22Rv1 (cell line): Measurements from ENCODE around the gene NOS1AP.

Source experiments
- H3K27ac ChIP-seq: fragments of 450-650 bp; 2 replicates; pipeline ENCODE4 v1.5.1; 2017
- CTCF ChIP-seq: fragments of 450-650 bp; IDR thresholded peaks from 2 replicates; pipeline ENCODE4 v1.5.1; 2017; ENCODE audit warnings: mild to moderate bottlenecking
- ZFX ChIP-seq: fragments of 450-650 bp; IDR thresholded peaks from 2 replicates; pipeline ENCODE4 v1.6.1; 2017; ENCODE audit warnings: antibody characterized with exemption, borderline replicate concordance

NOS1AP gene

GRCh38 chr1:162070094-162070748, 730 bp downstream of the NOS1AP start:
- H3K27ac ChIP-seq, result peak overlapping the region; percentile 50
- TF ChIP-seq ZFX (no peak), CTCF (no peak)

GRCh38 chr1:162070825-162071224, 1.3 kb downstream of the NOS1AP start:
- no peak for TF ChIP-seq CTCF
- no peak for TF ChIP-seq ZFX
- no peak overlapping the region for H3K27ac ChIP-seq

GRCh38 chr1:162072740-162073139, 3.2 kb downstream of the NOS1AP start:
- TF ChIP-seq ZFX (no peak), CTCF (no peak)

DNA sequence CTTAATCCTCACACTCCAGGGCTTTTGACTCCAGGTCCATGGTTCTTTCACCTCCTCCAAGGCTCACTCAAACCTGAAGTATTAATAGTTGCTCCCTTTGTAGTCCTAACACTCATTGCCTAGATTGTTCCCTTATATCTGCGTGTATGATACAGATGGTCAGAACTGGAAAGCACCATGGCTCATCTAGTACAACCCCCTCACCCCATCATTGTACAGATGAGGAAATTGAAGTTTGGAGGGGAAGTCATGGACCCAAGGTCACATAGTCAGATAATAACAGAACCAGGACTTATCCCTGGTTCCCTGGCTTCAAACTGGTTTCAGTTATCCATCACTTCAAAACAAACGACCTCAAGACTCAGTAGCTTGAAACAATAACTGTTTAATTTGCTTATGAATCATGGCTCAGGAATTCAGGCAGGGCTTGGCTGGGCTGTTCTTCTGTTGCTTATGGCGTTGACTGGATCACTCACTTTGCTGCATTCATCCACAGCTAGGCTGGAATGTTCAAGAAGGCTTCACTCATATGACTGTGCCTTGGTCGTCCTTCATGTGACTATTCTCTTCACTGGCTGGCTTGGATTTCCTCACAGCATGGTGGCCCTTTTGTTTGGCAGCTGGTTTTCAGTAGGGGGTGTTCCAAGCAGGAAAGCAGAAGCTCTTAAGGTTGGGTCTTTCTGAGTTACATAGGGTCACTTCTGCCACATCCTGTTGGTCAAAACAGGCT, 5.0 kb downstream of the NOS1AP start:
- TF ChIP-seq ZFX (no peak), CTCF (no peak)
- no peak overlapping the region for H3K27ac ChIP-seq

More at GRCh38 chr1:162072740-162073139, 3.2 kb downstream of the NOS1AP start:
- H3K27ac ChIP-seq, result no peak overlapping the region

GRCh38 chr1:162075862-162076261, 6.4 kb downstream of the NOS1AP start:
- TF ChIP-seq CTCF (no peak), ZFX (no peak)
- H3K27ac ChIP-seq, result no peak overlapping the region

DNA sequence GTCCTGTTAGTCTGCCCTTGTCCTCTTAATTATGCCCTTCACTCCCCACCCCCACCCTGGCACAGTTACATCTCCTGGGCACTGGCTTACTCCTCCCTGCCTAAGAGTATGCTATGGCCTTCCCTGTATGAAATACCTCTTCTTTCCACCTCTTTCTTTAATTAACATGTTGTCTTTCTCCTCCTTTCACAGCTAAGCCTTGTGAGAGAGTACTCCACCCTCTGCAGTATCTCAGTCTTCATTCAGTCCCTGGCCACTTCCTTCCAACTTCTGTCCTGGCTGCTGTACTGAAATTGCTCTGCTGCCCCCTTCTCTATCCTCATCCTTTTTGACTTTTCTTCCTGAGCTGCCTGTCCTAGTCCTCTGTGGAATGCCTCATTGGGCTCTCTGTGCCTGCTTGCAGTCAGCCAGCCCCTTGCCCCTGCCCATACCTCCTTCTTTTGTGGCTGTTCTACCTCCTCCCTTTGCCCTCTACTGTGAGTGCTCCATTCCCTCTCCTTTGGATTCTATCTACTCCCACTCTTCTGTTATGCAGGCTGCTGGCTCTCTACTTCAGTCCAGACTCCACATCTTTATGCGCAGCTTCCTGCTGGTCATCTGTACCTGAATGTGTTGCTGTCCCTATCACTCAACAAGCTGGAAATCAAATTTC, 8.3 kb downstream of the NOS1AP start:
- TF ChIP-seq CTCF (no peak), ZFX (no peak)
- H3K27ac ChIP-seq, result no peak overlapping the region

GRCh38 chr1:162079030-162079429, 9.5 kb downstream of the NOS1AP start:
- TF ChIP-seq ZFX (no peak), CTCF (no peak)
- H3K27ac ChIP-seq, result no peak overlapping the region
